ENCODE results near the gene KIF16B. TPM values are rescaled to one million over a fixed set of nuclear protein-coding genes. Genes with fewer than 3 reads are reported as not detected.

The KIF16B gene
- total and polyA plus RNA-seq, 8 donors: 5.0 to 59.8 (median 24.2) TPM

GRCh38 chr20:16613954-16614353 is 40.7 kb upstream of the KIF16B start:
- no peak for TF ChIP-seq CTCF (IDR thresholded peaks at IDR 0.05)
- TF ChIP-seq POLR2AphosphoS5 (IDR thresholded peaks at IDR 0.05): no peak
- TF ChIP-seq POLR2A (IDR thresholded peaks at IDR 0.05): no peak
- TF ChIP-seq EP300 (IDR thresholded peaks at IDR 0.05): no peak
- intact Hi-C loops (cut with DNase I; ENCODE audit: low total_unique reads): no loop called here
- WGBS, 5 donors: 67 to 84% (median 77%) methylated on average over 6 of the region's 6 CpGs

GRCh38 chr20:16612706-16613105 is 39.5 kb upstream of the KIF16B start:
- intact Hi-C loops (cut with DNase I; ENCODE audit: low total_unique reads): no loop called here
- Histone ChIP-seq H3K4me1 (peaks cover 0 to 10% (median 4%) of the 10 kb centered on the region in 4 donors), H3K9me3 (no peaks in the 10 kb centered on the region), H3K27ac (no peak overlapping the region), H3K36me3 (no peaks in the 10 kb centered on the region), H3K27me3 (no peaks in the 10 kb centered on the region), H3K4me3 (no peak overlapping the region)
- peak in 1 of 2 donors; percentile 34 for DNase-seq
- WGBS, 5 donors: 65 to 78% (median 73%) methylated on average over 2 of the region's 2 CpGs
- TF ChIP-seq CTCF (IDR thresholded peaks at IDR 0.05) (no peak), POLR2A (IDR thresholded peaks at IDR 0.05) (no peak), EP300 (IDR thresholded peaks at IDR 0.05) (no peak), POLR2AphosphoS5 (IDR thresholded peaks at IDR 0.05) (no peak)

More at GRCh38 chr20:16613954-16614353, 40.7 kb upstream of the KIF16B start:
- H3K36me3 ChIP-seq: no peaks in the 10 kb centered on the region
- DNase-seq: no peak
- H3K4me3 ChIP-seq: no peak overlapping the region
- H3K4me1 ChIP-seq: peaks cover 0 to 3% (median 0%) of the 10 kb centered on the region in 4 donors
- H3K9me3 ChIP-seq: no peaks in the 10 kb centered on the region
- H3K27ac ChIP-seq: no peak overlapping the region
- no peaks in the 10 kb centered on the region for H3K27me3 ChIP-seq

GRCh38 chr20:16611817-16612216 is 38.6 kb upstream of the KIF16B start:
- TF ChIP-seq POLR2A (IDR thresholded peaks at IDR 0.05): no peak
- no peak for TF ChIP-seq CTCF (IDR thresholded peaks at IDR 0.05)
- no peak for TF ChIP-seq EP300 (IDR thresholded peaks at IDR 0.05)
- TF ChIP-seq POLR2AphosphoS5 (IDR thresholded peaks at IDR 0.05): no peak
- Histone ChIP-seq H3K27me3 (no peaks in the 10 kb centered on the region), H3K36me3 (no peaks in the 10 kb centered on the region), H3K27ac (no peak overlapping the region), H3K4me3 (no peak overlapping the region), H3K9me3 (no peaks in the 10 kb centered on the region), H3K4me1 (peaks cover 0 to 11% (median 5%) of the 10 kb centered on the region in 4 donors)
- intact Hi-C loops (cut with DNase I; ENCODE audit: low total_unique reads): no loop called here
- no peak for DNase-seq
- 80 to 95% (median 93%) methylated on average over 6 of the region's 6 CpGs for WGBS, 5 donors

- no peak overlapping the region for H3K4me3 ChIP-seq
- TF ChIP-seq CTCF (IDR thresholded peaks at IDR 0.05) (no peak), EP300 (IDR thresholded peaks at IDR 0.05) (no peak), POLR2AphosphoS5 (IDR thresholded peaks at IDR 0.05) (no peak), POLR2A (IDR thresholded peaks at IDR 0.05) (no peak)
- H3K27ac ChIP-seq: no peak overlapping the region
- intact Hi-C loops (cut with DNase I; ENCODE audit: low total_unique reads): no loop called here
- 71 to 90% (median 83%) methylated on average over 9 of the region's 9 CpGs for WGBS, 5 donors
- DNase-seq: no peak
- no peaks in the 10 kb centered on the region for H3K27me3 ChIP-seq
- H3K9me3 ChIP-seq: no peaks in the 10 kb centered on the region
- no peaks in the 10 kb centered on the region for H3K36me3 ChIP-seq
- H3K4me1 ChIP-seq: peaks cover 0 to 11% (median 4%) of the 10 kb centered on the region in 4 donors
Observed at GRCh38 chr20:16609066-16609465, 35.8 kb upstream of the KIF16B start.

Measured in stomach (tissue), 9 donors.